SU-DHL-6 (cell line): ENCODE data around the gene CLCN1.

Experiments
- H2AFZ ChIP-seq: fragments of 200-600 bp; sonication (generic); 2 replicates; pipeline ENCODE4 v1.6.1; 2014; ENCODE audit warnings: low read depth, mild to moderate bottlenecking, moderate library complexity, mixed read lengths, antibody characterized with exemption, low read length; ENCODE audit not compliant: severe bottlenecking
- H3F3A ChIP-seq: fragments of 200-600 bp; shearing (Covaris generic); 2 replicates; pipeline ENCODE4 v1.6.0; 2016; ENCODE audit warnings: antibody characterized with exemption, mild to moderate bottlenecking; ENCODE audit not compliant: insufficient read depth
- H3K27ac ChIP-seq: fragments of 200-600 bp; sonication (generic); 2 replicates; pipeline ENCODE4 v1.5.1; 2016; ENCODE audit warnings: low read depth, mild to moderate bottlenecking, low read length, moderate library complexity, mixed read lengths
- H3K27me3 ChIP-seq: fragments of 200-600 bp; sonication (generic), shearing (Covaris generic); 2 replicates; pipeline ENCODE4 v1.6.0; 2014; ENCODE audit warnings: mild to moderate bottlenecking, low read length
- H3K36me3 ChIP-seq: fragments of 200-600 bp; sonication (generic); 2 replicates; pipeline ENCODE4 v1.6.1; 2014; ENCODE audit warnings: mild to moderate bottlenecking, low read length, mixed read lengths
- H3K4me2 ChIP-seq: fragments of 300-600, 200-600 bp; shearing (Covaris generic), sonication (generic); 2 replicates; pipeline ENCODE4 v1.6.0; 2014; ENCODE audit warnings: low read length, low read depth, mild to moderate bottlenecking; ENCODE audit not compliant: poor library complexity, severe bottlenecking
- H3K4me3 ChIP-seq: fragments of 200-600 bp; sonication (generic); 2 replicates; pipeline ENCODE4 v1.5.1; 2014; ENCODE audit warnings: antibody characterized with exemption, low read length, mild to moderate bottlenecking, mixed read lengths; ENCODE audit not compliant: insufficient read depth, poor library complexity, severe bottlenecking
- H3K79me2 ChIP-seq: fragments of 200-600 bp; sonication (generic); 2 replicates; pipeline ENCODE4 v1.6.1; 2014; ENCODE audit warnings: mild to moderate bottlenecking, low read length, moderate library complexity; ENCODE audit not compliant: insufficient read depth
- H3K9ac ChIP-seq: fragments of 200-600 bp; sonication (generic); 2 replicates; pipeline ENCODE4 v1.7.0; 2014; ENCODE audit warnings: mild to moderate bottlenecking, low read length
- H3K9me2 ChIP-seq: fragments of 200-600 bp; sonication (generic); replicated peaks from 2 replicates; pipeline ENCODE4 v1.6.1; 2014; ENCODE audit warnings: low read length; ENCODE audit not compliant: insufficient read depth
- H3K9me3 ChIP-seq: fragments of 200-600 bp; sonication (generic); 2 replicates; pipeline ENCODE4 v1.6.1; 2014; ENCODE audit warnings: low read length, mixed read lengths; ENCODE audit not compliant: insufficient read depth
- H4K20me1 ChIP-seq: fragments of 200-600 bp; sonication (generic); 2 replicates; pipeline ENCODE4 v1.6.1; 2014; ENCODE audit warnings: low read depth, mild to moderate bottlenecking, antibody characterized with exemption, low read length, moderate library complexity, mixed read lengths
- CTCF ChIP-seq: fragments of 200-600 bp; sonication (generic); IDR thresholded peaks from one replicate; pipeline ENCODE4 v1.5.1; 2017; ENCODE audit warnings: antibody characterized with exemption, mild to moderate bottlenecking, low read length, moderate library complexity; ENCODE audit not compliant: insufficient read depth, poor library complexity, severe bottlenecking
- EZH2phosphoT487 ChIP-seq: fragments of 200-600 bp; sonication (generic), shearing (Covaris generic); conservative IDR thresholded peaks from 2 replicates; pipeline ENCODE4 v1.6.1; 2018; ENCODE audit warnings: mild to moderate bottlenecking, antibody characterized with exemption, low read length, moderate library complexity, mixed read lengths

The CLCN1 gene

GRCh38 chr7:143399642-143400041, 83.7 kb downstream of the CLCN1 start:
- Histone ChIP-seq H3K4me2 (no peak overlapping the region), H3K9me2 (no peaks in the 10 kb centered on the region), H4K20me1 (no peaks in the 10 kb centered on the region), H3K27me3 (no peaks in the 10 kb centered on the region), H3K9me3 (no peaks in the 10 kb centered on the region), H2AFZ (no peak overlapping the region), H3K4me3 (no peak overlapping the region), H3K36me3 (no peaks in the 10 kb centered on the region), H3K9ac (no peak overlapping the region), H3K27ac (no peak overlapping the region), H3F3A (no peaks in the 10 kb centered on the region), H3K79me2 (no peaks in the 10 kb centered on the region)
- TF ChIP-seq CTCF, result no peak
- no peak for TF ChIP-seq EZH2phosphoT487

- Histone ChIP-seq H3K79me2 (no peaks in the 10 kb centered on the region), H3K9ac (no peak overlapping the region), H3K27ac (no peak overlapping the region), H3K4me2 (no peak overlapping the region), H3K9me3 (no peaks in the 10 kb centered on the region), H3F3A (no peaks in the 10 kb centered on the region), H3K27me3 (no peaks in the 10 kb centered on the region), H3K36me3 (no peaks in the 10 kb centered on the region), H4K20me1 (no peaks in the 10 kb centered on the region), H2AFZ (no peak overlapping the region), H3K9me2 (no peaks in the 10 kb centered on the region), H3K4me3 (no peak overlapping the region)
- TF ChIP-seq CTCF (no peak), EZH2phosphoT487 (no peak)
Measured at GRCh38 chr7:143401265-143401664, 85.4 kb downstream of the CLCN1 start.
